Astrocyte (in vitro differentiated cells and primary cell): ENCODE results near the gene MAT2B.

Source experiments
- CTCF ChIP-seq: IDR thresholded peaks from 2 replicates; pipeline ENCODE4 v1.5.1; 2011; ENCODE audit warnings: low read depth, mild to moderate bottlenecking, inconsistent platforms, low read length, moderate library complexity; ENCODE audit not compliant: insufficient read depth
- EZH2 ChIP-seq: IDR thresholded peaks from 2 replicates; pipeline ENCODE4 v1.6.1; 2012; ENCODE audit warnings: mild to moderate bottlenecking, low read length, inconsistent platforms; ENCODE audit not compliant: insufficient read depth

GRCh38 chr5:163459819-163460561 lies 45.4 kb upstream of the MAT2B start, which contains the start of gene NUDCD2:
- TF ChIP-seq CTCF = no peak
- no peak for TF ChIP-seq EZH2
